Prostate gland (tissue), 2 donors: ENCODE results near the gene RAD51B. TPM values are rescaled to one million over a fixed set of nuclear protein-coding genes. Genes with fewer than 3 reads are reported as not detected.

Experiments
- DNase-seq: peaks from one replicate; pipeline ENCODE4 v3.0.0-alpha.2; 2019; ENCODE audit warnings: low spot score
- H3K27ac ChIP-seq, 2 donors: fragments of 200-600 bp; sonication (generic); 2 replicates each; pipeline ENCODE4 v1.5.1; 2017 to 2019
- H3K27me3 ChIP-seq: fragments of 200-600 bp; sonication (generic); replicated peaks from 2 replicates; pipeline ENCODE4 v1.5.1; 2019; ENCODE audit not compliant: insufficient read depth
- H3K36me3 ChIP-seq, 2 donors: fragments of 200-600 bp; sonication (generic); 1 replicate in 1 of 2; 2 replicates in 1 of 2; pipeline versions ENCODE4 v1.5.1 to v1.8.1; 2017 to 2019
- H3K4me1 ChIP-seq: fragments of 200-600 bp; sonication (generic); replicated peaks from 2 replicates; pipeline ENCODE4 v1.5.1; 2019
- H3K4me3 ChIP-seq, 2 donors: fragments of 200-600 bp; sonication (generic); 2 replicates each; pipeline ENCODE4 v1.5.1; 2017 to 2019
- H3K9me3 ChIP-seq: fragments of 200-600 bp; sonication (generic); 2 replicates; pipeline ENCODE4 v1.5.1; 2017
- CTCF ChIP-seq, 4 experiments: fragments of 200-600 bp in 2 of 4; fragments of 450-650 bp in 2 of 4; sonication (generic) in 2 of 4; IDR thresholded peaks; 1 replicate in 3 of 4; 2 replicates in 1 of 4; pipeline ENCODE4 v1.5.1; 2016 to 2019; ENCODE audit warnings: antibody characterized with exemption in 4 of 4, mild to moderate bottlenecking in 2 of 4, moderate library complexity in 2 of 4
- POLR2A ChIP-seq: fragments of 450-650 bp; IDR thresholded peaks from one replicate; pipeline ENCODE4 v1.6.1; 2016; ENCODE audit warnings: antibody characterized with exemption, mild to moderate bottlenecking
- POLR2AphosphoS5 ChIP-seq: sonication (generic); formaldehyde crosslinking; IDR thresholded peaks from one replicate; pipeline ENCODE4 v1.6.1; 2017; ENCODE audit warnings: antibody characterized with exemption
- WGBS: methylation state at CpG from one replicate; pipeline ENCODE4 v1.1.5; 2018; 5-methylcytosine and 5-hydroxymethylcytosine counted together
- intact Hi-C: fragments of 100-400 bp; cut with DNase I; formaldehyde crosslinking; loops from one replicate; pipeline ENCODE4 v1.14.2; 2022
- total RNA-seq, 2 donors: library from RNA; depleted of rRNA; stranded (reverse); fragments of >200 nt; gene quantifications; one replicate each; pipeline ENCODE4 v1.1.0, GENCODE V29; 2016

The RAD51B gene
- total RNA-seq, 2 donors from 2014 or later = 14.9 to 35.8 TPM

- no peak for DNase-seq
- Histone ChIP-seq H3K4me1 (peaks cover 19% of the 10 kb centered on the region), H3K27ac (peak overlapping the region; percentile 64 to 65), H3K9me3 (no peaks in the 10 kb centered on the region), H3K27me3 (no peaks in the 10 kb centered on the region), H3K36me3 (no peaks in the 10 kb centered on the region), H3K4me3 (no peak overlapping the region)
- WGBS = 30% methylated on average over 5 of the region's 5 CpGs
- TF ChIP-seq POLR2AphosphoS5 (no peak), CTCF (IDR thresholded peaks at IDR 0.05) (no peak)
- intact Hi-C loops = no loop called here
These were observed 792.5 kb downstream of the RAD51B start for GRCh38 chr14:68612049-68612448.

- intact Hi-C loops = no loop called here
- H3K27ac ChIP-seq = no peak overlapping the region
- H3K9me3 ChIP-seq = no peaks in the 10 kb centered on the region
- DNase-seq = no peak
- H3K4me1 ChIP-seq = peaks cover 6% of the 10 kb centered on the region
- H3K36me3 ChIP-seq = no peaks in the 10 kb centered on the region
- no peak overlapping the region for H3K4me3 ChIP-seq
- no peaks in the 10 kb centered on the region for H3K27me3 ChIP-seq
- WGBS = 86% methylated on average over 1 of the region's 1 CpG
- no peak for TF ChIP-seq POLR2AphosphoS5
- no peak for TF ChIP-seq POLR2A
- no peak for TF ChIP-seq CTCF (IDR thresholded peaks at IDR 0.05)
These were observed 796.8 kb downstream of the RAD51B start for GRCh38 chr14:68616221-68616902.

- 85% methylated on average over 4 of the region's 4 CpGs for WGBS
- intact Hi-C loops = no loop called here
These were observed 800.4 kb downstream of the RAD51B start for GRCh38 chr14:68619790-68620574.

GRCh38 chr14:68621400-68622365, 802.1 kb downstream of the RAD51B start:
- H3K27ac ChIP-seq = no peak overlapping the region
- intact Hi-C loops = no loop called here
- no peak overlapping the region for H3K4me3 ChIP-seq
- TF ChIP-seq POLR2AphosphoS5 (no peak), POLR2A (no peak), CTCF (IDR thresholded peaks at IDR 0.05) (no peak)
- no peak for DNase-seq
- H3K9me3 ChIP-seq = no peaks in the 10 kb centered on the region
- H3K27me3 ChIP-seq = no peaks in the 10 kb centered on the region
- 76% methylated on average over 6 of the region's 6 CpGs for WGBS
- no peaks in the 10 kb centered on the region for H3K4me1 ChIP-seq
- H3K36me3 ChIP-seq = no peaks in the 10 kb centered on the region

More at GRCh38 chr14:68619790-68620574, 800.4 kb downstream of the RAD51B start:
- Histone ChIP-seq H3K27me3 (no peaks in the 10 kb centered on the region), H3K4me1 (no peaks in the 10 kb centered on the region), H3K4me3 (no peak overlapping the region), H3K36me3 (no peaks in the 10 kb centered on the region), H3K9me3 (no peaks in the 10 kb centered on the region), H3K27ac (no peak overlapping the region)
- DNase-seq = no peak
- TF ChIP-seq CTCF (IDR thresholded peaks at IDR 0.05) = no peak
- TF ChIP-seq POLR2AphosphoS5 = no peak
- TF ChIP-seq POLR2A = no peak
